DMS114 treated with DMSO at 0.1 percent for 48 hours (cell line): ENCODE data around the gene RPL7L1.
"Not testable (repeated sequence)": the region's sequence is repeated elsewhere in the genome, so short reads cannot be mapped to it uniquely, and the experiment has no call there.

Experiments
- DNase-seq: peaks from one replicate; lab custom pipeline; 2025; ENCODE audit not compliant: unreplicated experiment; lab: John Stamatoyannopoulos, UW

Gene RPL7L1

GRCh38 chr6:42890311-42891198 lies 11.1 kb downstream of the RPL7L1 start:
- DNase-seq: peak; percentile 93

- DNase-seq: no peak
Measured at GRCh38 chr6:42891199-42891722, 11.8 kb downstream of the RPL7L1 start.

DNA sequence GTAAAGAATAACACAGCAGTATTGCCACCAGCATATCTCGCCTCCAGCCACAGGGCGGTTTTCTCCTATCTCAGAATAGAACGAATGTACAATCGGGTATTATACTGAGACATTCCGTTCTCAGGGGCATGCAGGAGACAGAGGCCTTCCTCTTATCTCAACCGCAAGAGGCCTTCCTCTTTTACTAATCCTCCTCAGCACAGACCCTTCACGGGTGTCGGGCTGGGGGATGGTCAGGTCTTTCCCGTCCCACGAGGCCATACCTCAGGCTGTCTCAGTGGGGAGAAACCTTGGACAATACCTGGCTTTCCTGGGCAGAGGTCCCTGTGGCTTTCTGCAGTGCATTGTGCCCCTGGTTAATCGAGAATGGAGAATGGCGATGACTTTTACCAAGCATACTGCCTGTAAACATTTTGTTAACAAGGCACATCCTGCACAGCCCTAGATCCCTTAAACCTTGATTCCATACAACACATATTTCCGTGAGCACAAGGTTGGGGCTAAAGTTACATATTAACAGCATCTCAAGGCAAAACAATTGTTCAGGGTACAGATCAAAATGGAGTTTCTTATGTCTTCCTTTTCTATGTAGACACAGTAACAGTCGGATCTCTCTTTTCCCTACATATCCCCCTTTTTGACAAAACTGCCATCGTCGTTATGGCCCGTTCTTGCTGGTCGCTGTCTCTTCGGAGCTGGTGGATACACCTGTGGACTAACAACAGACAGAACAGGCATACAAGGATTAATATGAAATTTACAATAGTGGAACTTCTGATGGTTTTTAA lies 14.8 kb downstream of the RPL7L1 start:
- DNase-seq: not testable (repeated sequence)

DNA sequence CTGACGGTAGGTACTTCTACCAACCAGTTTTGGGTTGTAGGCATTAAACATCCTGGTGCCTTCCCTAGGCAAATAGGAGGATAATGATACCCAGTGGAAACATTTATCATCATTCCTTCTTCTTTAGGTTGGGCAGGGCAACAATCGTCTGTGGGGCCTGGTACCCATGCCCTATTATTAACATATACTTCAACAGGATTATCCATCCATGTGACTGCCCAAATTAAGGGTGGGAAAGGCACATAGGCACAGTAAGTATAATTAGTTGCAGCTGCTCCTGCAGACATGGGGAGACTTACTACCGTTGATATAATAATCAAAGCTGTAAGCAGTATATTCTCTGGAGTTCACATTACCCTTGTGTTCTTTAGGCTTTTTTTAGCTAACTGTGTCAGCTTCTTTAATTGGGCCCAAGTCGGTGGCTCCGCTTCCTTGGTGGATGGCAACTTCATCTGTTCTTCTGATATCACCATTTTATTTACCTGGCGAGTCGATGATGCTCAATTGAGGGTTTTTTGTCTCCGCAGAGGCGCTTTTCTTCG lies 16.8 kb downstream of the RPL7L1 start:
- DNase-seq: no peak

DNA sequence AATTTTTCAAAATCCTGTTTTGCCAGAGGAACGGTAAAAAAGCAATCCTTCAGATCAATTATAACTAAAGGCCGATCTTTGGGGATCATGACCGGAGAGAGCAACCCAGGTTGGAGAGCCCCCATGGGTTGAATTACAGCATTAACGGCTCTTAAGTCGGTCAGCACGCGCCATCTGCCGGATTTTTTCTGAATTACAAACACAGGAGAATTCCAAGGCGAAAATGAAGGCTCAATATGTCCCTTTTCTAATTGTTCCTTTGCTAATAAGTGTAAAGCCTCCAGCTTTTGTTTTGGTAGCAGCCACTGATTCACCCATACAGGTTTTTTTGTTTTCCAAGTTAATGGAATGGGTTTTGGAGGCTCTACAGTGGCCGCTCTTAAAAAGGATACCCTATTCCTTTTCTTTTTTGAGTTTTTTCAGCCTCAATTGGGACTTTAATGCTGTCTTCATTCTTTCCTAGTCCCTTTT lies 19.5 kb downstream of the RPL7L1 start:
- DNase-seq: peak; percentile 77

GRCh38 chr6:42899871-42900270 lies 20.5 kb downstream of the RPL7L1 start:
- no peak for DNase-seq

DNA sequence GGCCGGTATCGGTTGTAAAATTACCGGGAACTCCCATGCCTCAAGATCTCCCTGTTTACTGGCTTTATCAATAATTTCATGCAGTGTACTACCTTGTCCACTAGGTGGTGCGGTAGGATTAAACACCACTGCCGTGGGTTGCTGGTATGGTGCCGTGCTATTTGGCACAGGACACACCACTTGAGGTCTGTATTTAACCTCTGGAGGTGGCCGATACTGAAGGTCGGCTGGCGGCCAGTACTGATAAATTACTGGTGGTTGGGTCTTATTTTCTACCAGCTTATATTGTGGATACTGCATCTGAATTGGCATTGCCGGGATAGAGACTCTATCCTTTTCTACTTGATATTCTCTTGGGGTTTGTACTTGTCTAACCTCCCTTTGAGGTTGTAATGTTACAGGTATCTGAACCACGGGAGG lies 22.1 kb downstream of the RPL7L1 start:
- peak; percentile 82 for DNase-seq

- DNase-seq: not testable (repeated sequence)
Measured at GRCh38 chr6:42902429-42903263, 23.2 kb downstream of the RPL7L1 start.

- no peak for DNase-seq
Measured at GRCh38 chr6:42904467-42904866, 25.1 kb downstream of the RPL7L1 start.

DNA sequence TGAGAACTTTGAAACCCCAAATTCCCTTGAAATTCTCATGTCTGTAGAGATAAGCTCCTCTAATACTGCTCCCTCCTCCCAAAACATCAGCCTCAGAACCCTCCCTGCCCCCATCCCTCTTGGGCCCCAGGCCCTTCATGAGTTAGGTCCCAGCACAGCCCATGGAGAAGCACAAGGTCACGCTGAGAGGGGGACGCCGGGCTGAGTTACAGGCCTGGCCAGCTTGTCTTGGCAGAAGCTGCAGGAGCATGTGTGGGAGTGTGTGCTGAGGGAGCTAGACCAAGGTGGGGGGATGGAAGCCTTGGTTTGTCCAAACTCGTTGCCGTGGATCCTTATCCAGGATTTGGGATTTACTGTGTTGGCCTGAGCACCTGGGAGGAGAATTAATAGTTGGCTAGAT lies 27.9 kb downstream of the RPL7L1 start:
- DNase-seq: no peak

DNA sequence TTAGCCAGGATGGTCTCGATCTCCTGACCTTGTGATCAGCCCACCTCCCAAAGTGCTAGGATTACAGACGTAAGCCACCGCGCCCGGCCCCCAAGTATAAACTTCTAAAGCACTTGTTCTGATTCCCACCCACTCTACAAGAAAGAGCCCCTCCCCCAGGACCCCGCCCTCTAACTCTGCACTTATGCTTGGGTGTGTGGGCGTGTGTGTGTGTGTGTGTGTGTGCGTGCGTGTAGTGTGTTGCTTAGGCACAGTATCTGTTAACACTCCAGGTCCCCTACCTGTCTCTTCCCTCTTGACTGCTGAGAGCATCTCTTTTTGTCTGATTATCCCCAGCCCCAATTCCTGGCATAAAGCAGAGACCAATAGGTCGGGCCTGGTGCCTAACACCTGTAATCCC lies 30.4 kb downstream of the RPL7L1 start:
- no peak for DNase-seq

DNA sequence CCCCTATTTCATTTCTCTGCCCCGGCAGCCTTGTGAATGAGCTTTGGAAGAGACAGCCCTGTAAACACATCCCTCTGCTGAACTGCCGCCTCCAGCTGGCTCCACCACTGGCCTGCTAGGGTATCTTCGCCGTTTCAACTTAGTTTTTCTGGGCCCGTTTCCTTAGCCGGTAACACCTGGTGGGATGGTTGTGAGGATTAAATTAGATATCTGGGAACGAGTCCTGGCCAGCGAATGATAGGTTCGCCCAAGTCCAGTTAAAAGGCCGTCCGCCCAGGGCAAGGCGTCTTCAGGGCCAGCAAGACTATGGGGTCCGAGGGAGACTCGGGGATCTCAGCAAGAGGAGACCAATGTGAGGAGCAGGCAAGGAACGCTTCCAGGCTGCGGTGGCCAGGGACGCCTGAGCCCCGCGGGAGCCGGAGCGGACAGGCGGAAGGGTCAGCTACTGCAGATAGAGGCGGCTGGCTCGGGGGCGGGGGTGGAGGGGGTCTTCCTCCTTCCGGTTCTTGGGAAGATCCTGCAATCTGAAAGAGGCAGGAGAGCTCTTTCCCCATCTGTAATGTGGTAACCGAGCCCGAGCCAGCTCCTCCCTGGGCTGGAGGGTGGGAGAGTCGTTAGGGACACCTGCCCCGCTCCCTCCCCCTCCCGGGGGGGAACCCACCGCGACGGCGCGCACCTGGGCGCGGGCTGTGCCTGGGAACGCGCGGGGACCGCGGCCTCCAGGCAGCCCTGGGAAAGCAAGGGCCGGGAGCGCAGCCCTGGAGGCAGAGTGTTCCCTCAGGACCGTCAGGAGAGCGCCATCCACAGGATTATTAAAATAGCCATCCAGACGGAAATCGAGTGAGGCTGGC lies 32.0 kb downstream of the RPL7L1 start:
- DNase-seq: peak; percentile 45

GRCh38 chr6:42914546-42914945 lies 35.1 kb downstream of the RPL7L1 start:
- no peak for DNase-seq

DNA sequence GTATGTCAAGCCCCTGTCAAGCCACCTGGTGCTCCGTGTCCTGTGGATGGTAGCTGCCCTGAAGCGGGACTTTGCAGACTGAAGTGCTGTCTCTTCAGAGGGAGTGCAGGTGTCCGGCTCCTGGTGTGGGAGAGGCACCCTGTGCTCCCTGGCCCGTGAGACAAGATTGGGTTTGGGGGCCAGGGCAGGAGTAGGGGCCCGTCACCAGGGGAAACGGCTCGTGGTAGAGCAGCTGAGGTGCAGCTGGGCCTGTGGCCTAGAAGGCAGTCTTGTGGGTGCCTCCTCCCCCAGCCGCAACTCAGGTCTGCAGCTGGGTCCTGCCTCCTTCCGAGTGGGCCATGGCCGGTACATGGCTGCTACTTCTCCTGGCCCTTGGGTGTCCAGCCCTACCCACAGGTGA lies 36.3 kb downstream of the RPL7L1 start, which contains the start of gene PTCRA:
PTCRA (plus strand) TSS at position 322 of the 400 bp plus-strand sequence; CDS start at position 339, 17 bp downstream.
- no peak for DNase-seq

- no peak for DNase-seq
Measured at GRCh38 chr6:42916288-42916687, 36.9 kb downstream of the RPL7L1 start.

GRCh38 chr6:42921801-42922200 lies 42.4 kb downstream of the RPL7L1 start:
- DNase-seq: no peak

- DNase-seq: no peak
Measured at GRCh38 chr6:42923666-42924065, 44.2 kb downstream of the RPL7L1 start.

- DNase-seq: no peak
Measured at GRCh38 chr6:42925248-42925857, 45.9 kb downstream of the RPL7L1 start.
